Thyroid gland (tissue), 4 donors: ENCODE results near the gene DTNBP1.

Experiments
- POLR2A ChIP-seq, 2 donors: fragments of 450-650 bp; IDR thresholded peaks; one replicate each; pipeline ENCODE4 v1.6.1; 2017; ENCODE audit warnings: antibody characterized with exemption in 2 of 2, mild to moderate bottlenecking in 2 of 2, moderate library complexity in 1 of 2
- TF ChIP-seq, protein P1 (sequence below), 6 experiments: fragments of 200-600 bp in 3 of 6; fragments of 450-650 bp in 3 of 6; sonication (generic) in 3 of 6; IDR thresholded peaks; one replicate each; pipeline ENCODE4 v1.5.1; 2016 to 2019; ENCODE audit warnings: antibody characterized with exemption in 6 of 6, mild to moderate bottlenecking in 2 of 6, inconsistent platforms in 1 of 6, moderate library complexity in 1 of 6

DNA sequence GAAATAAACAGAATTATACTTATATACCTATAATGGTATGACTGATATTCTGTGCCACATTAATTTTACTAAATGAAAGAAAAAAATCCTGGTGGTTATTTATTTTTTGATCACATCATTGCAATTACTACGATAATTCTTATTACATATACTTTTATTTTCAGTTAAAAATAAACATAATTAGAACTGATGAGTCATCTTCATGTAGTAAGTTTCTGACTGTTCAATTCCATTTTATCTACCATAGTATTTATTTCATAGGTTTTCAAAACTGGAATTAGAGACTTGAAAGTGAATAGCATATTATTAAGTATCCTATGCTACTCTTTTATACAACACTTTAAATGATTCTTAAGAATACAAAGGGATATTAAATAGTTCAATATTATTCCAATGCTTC is 80.3 kb downstream of the DTNBP1 start:
- TF ChIP-seq, protein P1, sequence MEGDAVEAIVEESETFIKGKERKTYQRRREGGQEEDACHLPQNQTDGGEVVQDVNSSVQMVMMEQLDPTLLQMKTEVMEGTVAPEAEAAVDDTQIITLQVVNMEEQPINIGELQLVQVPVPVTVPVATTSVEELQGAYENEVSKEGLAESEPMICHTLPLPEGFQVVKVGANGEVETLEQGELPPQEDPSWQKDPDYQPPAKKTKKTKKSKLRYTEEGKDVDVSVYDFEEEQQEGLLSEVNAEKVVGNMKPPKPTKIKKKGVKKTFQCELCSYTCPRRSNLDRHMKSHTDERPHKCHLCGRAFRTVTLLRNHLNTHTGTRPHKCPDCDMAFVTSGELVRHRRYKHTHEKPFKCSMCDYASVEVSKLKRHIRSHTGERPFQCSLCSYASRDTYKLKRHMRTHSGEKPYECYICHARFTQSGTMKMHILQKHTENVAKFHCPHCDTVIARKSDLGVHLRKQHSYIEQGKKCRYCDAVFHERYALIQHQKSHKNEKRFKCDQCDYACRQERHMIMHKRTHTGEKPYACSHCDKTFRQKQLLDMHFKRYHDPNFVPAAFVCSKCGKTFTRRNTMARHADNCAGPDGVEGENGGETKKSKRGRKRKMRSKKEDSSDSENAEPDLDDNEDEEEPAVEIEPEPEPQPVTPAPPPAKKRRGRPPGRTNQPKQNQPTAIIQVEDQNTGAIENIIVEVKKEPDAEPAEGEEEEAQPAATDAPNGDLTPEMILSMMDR (IDR thresholded peaks at IDR 0.05): no peak
- no peak for TF ChIP-seq POLR2A (IDR thresholded peaks at IDR 0.05)
